ENCODE measurements around the gene LGALSL.

LGALSL gene

GRCh38 chr2:64470071-64470470, 16.1 kb downstream of the LGALSL start:
- no peaks in the 10 kb centered on the region for H3K9me3 Mint-ChIP-seq
- TF ChIP-seq CTCF (IDR thresholded peaks at IDR 0.05; ENCODE audit: unreplicated experiment in 3 of 3), result no peak
- H3K4me3 Mint-ChIP-seq, result no peak overlapping the region
- H3K36me3 Mint-ChIP-seq (ENCODE audit: low read depth), result no peaks in the 10 kb centered on the region
- peaks cover 3% of the 10 kb centered on the region for H3K27me3 Mint-ChIP-seq (ENCODE audit: low read depth)
- no peaks in the 10 kb centered on the region for H3K4me1 Mint-ChIP-seq
- H3K27ac Mint-ChIP-seq, result no peak overlapping the region

- no peaks in the 10 kb centered on the region for H3K4me1 Mint-ChIP-seq
- H3K9me3 Mint-ChIP-seq, result no peaks in the 10 kb centered on the region
- TF ChIP-seq CTCF (IDR thresholded peaks at IDR 0.05; ENCODE audit: unreplicated experiment in 3 of 3), result no peak
- no peak overlapping the region for H3K4me3 Mint-ChIP-seq
- H3K27me3 Mint-ChIP-seq (ENCODE audit: low read depth), result peaks cover 3% of the 10 kb centered on the region
- H3K36me3 Mint-ChIP-seq (ENCODE audit: low read depth), result no peaks in the 10 kb centered on the region
- H3K27ac Mint-ChIP-seq, result no peak overlapping the region
Observed at GRCh38 chr2:64470766-64471295, 16.9 kb downstream of the LGALSL start.

GRCh38 chr2:64471600-64471999, 17.6 kb downstream of the LGALSL start:
- no peaks in the 10 kb centered on the region for H3K36me3 Mint-ChIP-seq (ENCODE audit: low read depth)
- H3K27me3 Mint-ChIP-seq (ENCODE audit: low read depth), result peaks cover 3% of the 10 kb centered on the region
- H3K27ac Mint-ChIP-seq, result no peak overlapping the region
- H3K9me3 Mint-ChIP-seq, result no peaks in the 10 kb centered on the region
- no peaks in the 10 kb centered on the region for H3K4me1 Mint-ChIP-seq
- no peak for TF ChIP-seq CTCF (IDR thresholded peaks at IDR 0.05; ENCODE audit: unreplicated experiment in 3 of 3)
- no peak overlapping the region for H3K4me3 Mint-ChIP-seq

GRCh38 chr2:64472881-64473280, 18.9 kb downstream of the LGALSL start:
- no peak for TF ChIP-seq CTCF (IDR thresholded peaks at IDR 0.05; ENCODE audit: unreplicated experiment in 3 of 3)
- H3K36me3 Mint-ChIP-seq (ENCODE audit: low read depth), result no peaks in the 10 kb centered on the region
- H3K27me3 Mint-ChIP-seq (ENCODE audit: low read depth), result peaks cover 3% of the 10 kb centered on the region
- no peaks in the 10 kb centered on the region for H3K9me3 Mint-ChIP-seq
- no peak overlapping the region for H3K27ac Mint-ChIP-seq
- H3K4me1 Mint-ChIP-seq, result no peaks in the 10 kb centered on the region
- H3K4me3 Mint-ChIP-seq, result no peak overlapping the region

GRCh38 chr2:64474121-64474571, 20.2 kb downstream of the LGALSL start:
- Mint-ChIP-seq H3K4me3 (no peak overlapping the region), H3K9me3 (no peaks in the 10 kb centered on the region), H3K27me3 (ENCODE audit: low read depth) (peaks cover 3% of the 10 kb centered on the region), H3K36me3 (ENCODE audit: low read depth) (no peaks in the 10 kb centered on the region), H3K27ac (no peak overlapping the region), H3K4me1 (no peaks in the 10 kb centered on the region)
- TF ChIP-seq CTCF (IDR thresholded peaks at IDR 0.05; ENCODE audit: unreplicated experiment in 3 of 3), result no peak

GRCh38 chr2:64474636-64475035, 20.7 kb downstream of the LGALSL start:
- H3K27ac Mint-ChIP-seq, result no peak overlapping the region
- no peak for TF ChIP-seq CTCF (IDR thresholded peaks at IDR 0.05; ENCODE audit: unreplicated experiment in 3 of 3)
- H3K36me3 Mint-ChIP-seq (ENCODE audit: low read depth), result no peaks in the 10 kb centered on the region
- H3K27me3 Mint-ChIP-seq (ENCODE audit: low read depth), result peaks cover 5% of the 10 kb centered on the region
- H3K4me3 Mint-ChIP-seq, result no peak overlapping the region
- H3K4me1 Mint-ChIP-seq, result no peaks in the 10 kb centered on the region
- no peaks in the 10 kb centered on the region for H3K9me3 Mint-ChIP-seq

Data from nephron (organoid).